WERI-Rb-1 (cell line): ENCODE results near the gene TMEM132C.
"Not testable (repeated sequence)": the region's sequence is repeated elsewhere in the genome, so short reads cannot be mapped to it uniquely, and the experiment has no call there.

Experiments
- DNase-seq: peaks from one replicate; pipeline ENCODE4 v3.0.0-alpha.2; 2020
- H3K27ac ChIP-seq: fragments of 250-450 bp; sonication (Bioruptor Pico); 2 replicates; pipeline ENCODE4 v1.5.1; 2020; ENCODE audit warnings: mild to moderate bottlenecking, moderate library complexity
- H3K27me3 ChIP-seq: fragments of 250-450 bp; sonication (Bioruptor Pico); 2 replicates; pipeline ENCODE4 v1.5.1; 2021; ENCODE audit warnings: mild to moderate bottlenecking, low read depth, moderate library complexity; ENCODE audit not compliant: insufficient read depth, severe bottlenecking
- H3K36me3 ChIP-seq: fragments of 250-450 bp; sonication (Bioruptor Pico); 2 replicates; pipeline ENCODE4 v1.5.1; 2020; ENCODE audit warnings: mild to moderate bottlenecking, moderate library complexity
- H3K4me3 ChIP-seq: 2 replicates; pipeline ENCODE4 v1.5.1; 2011; ENCODE audit warnings: low read depth, mild to moderate bottlenecking, control low read depth, low read length
- H3K9me3 ChIP-seq: fragments of 250-450 bp; sonication (Bioruptor Pico); 2 replicates; pipeline ENCODE4 v1.5.1; 2021; ENCODE audit warnings: mild to moderate bottlenecking, moderate library complexity; ENCODE audit not compliant: severe bottlenecking
- TF ChIP-seq, protein P1 (sequence below): IDR thresholded peaks from 2 replicates; pipeline ENCODE4 v1.5.1; 2011; ENCODE audit warnings: low read depth, mild to moderate bottlenecking, control low read depth, inconsistent platforms, low read length

TMEM132C gene

DNA sequence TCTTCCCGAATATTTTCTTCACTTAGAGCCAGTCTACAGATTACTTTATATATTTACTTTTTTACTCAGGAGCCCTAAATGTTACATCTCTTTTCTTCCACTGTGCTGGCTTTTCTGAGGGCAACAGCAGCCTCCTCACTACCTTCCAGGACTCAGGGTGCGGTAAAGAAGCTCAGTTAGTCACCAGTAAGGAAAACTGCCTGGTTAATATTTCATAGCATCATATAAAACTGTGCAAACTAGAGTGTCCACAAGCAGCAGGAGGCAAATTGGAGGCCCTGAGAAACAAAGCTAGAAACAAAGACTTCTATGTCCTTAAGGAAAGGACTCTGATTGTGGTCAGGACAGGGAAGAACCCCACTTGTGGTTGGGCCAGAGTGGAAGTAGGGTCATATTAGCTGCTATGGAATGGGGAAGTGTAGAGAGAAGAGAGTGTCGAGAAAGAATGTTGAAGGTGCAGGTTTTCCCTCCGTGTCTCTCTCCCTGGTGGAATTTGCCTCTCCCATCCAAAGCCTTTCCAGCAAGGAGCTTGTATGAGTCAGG lies 336.7 kb downstream of the TMEM132C start:
- TF ChIP-seq, protein P1, sequence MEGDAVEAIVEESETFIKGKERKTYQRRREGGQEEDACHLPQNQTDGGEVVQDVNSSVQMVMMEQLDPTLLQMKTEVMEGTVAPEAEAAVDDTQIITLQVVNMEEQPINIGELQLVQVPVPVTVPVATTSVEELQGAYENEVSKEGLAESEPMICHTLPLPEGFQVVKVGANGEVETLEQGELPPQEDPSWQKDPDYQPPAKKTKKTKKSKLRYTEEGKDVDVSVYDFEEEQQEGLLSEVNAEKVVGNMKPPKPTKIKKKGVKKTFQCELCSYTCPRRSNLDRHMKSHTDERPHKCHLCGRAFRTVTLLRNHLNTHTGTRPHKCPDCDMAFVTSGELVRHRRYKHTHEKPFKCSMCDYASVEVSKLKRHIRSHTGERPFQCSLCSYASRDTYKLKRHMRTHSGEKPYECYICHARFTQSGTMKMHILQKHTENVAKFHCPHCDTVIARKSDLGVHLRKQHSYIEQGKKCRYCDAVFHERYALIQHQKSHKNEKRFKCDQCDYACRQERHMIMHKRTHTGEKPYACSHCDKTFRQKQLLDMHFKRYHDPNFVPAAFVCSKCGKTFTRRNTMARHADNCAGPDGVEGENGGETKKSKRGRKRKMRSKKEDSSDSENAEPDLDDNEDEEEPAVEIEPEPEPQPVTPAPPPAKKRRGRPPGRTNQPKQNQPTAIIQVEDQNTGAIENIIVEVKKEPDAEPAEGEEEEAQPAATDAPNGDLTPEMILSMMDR, result no peak
- Histone ChIP-seq H3K36me3 (no peaks in the 10 kb centered on the region), H3K27ac (no peak overlapping the region), H3K27me3 (no peaks in the 10 kb centered on the region), H3K9me3 (no peaks in the 10 kb centered on the region), H3K4me3 (no peak overlapping the region)
- no peak for DNase-seq

DNA sequence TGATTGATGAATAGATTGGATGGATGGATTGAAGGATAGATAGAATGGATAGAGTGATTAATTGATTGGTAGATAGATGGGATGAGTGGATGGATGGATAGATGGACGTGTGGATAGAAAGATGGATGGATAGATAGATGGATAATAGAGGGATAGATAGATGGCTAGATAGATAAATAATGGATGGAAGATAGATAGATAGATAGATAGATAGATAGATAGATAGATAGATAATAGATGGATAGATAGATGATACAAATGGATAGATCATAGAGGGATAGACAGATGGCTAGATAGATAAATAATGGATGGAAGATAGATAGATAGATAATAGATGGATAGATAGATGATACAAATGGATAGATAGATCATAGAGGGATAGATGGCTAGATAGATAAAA lies 337.2 kb downstream of the TMEM132C start:
- not testable (repeated sequence) for DNase-seq

DNA sequence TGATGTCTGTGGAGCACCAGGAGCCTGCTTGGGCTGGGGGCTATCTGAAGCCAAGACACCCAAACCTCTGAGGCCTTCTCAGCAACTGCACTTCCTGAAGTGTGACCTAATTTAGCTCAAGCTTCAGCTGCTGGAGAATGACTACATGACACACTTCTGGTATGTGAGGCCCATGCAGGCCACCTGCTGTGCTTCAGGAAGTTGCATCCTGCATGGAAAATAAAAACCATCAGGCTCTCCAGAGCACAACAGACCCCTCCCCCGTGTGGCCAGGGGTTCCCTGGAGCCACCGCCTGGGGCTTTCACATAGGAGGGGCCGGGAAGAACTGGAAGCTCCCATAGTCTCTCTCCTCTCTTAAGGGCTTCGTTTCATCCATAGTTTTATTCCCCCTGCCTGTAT lies 339.1 kb downstream of the TMEM132C start:
- Histone ChIP-seq H3K9me3 (no peaks in the 10 kb centered on the region), H3K4me3 (no peak overlapping the region), H3K27ac (no peak overlapping the region), H3K36me3 (no peaks in the 10 kb centered on the region), H3K27me3 (no peaks in the 10 kb centered on the region)
- no peak for DNase-seq
- TF ChIP-seq, protein P1, result no peak

More for the DNA sequence above, 337.2 kb downstream of the TMEM132C start:
- H3K27ac ChIP-seq, H3K36me3 ChIP-seq, H3K27me3 ChIP-seq, H3K4me3 ChIP-seq, H3K9me3 ChIP-seq: not testable (repeated sequence)

DNA sequence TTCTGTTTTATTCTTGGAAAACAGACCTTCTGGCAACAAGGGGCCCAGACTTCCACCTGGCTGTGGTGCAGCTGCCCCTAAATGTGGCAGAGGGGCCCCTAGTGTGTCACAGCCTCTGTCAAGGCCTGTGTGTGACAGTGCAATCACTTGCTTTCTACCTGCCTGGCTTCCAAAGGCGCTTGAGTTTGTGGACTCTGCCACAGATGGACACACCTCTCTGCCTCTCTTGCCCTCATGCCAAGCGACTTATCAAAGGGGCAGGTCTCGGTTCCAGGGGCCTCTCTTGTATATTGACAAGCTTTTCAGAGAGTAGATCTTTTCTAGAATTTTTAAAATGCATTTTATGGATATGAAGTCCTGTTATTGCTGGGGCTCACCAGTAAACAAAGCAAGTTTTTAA lies 339.6 kb downstream of the TMEM132C start:
- no peak for DNase-seq
- no peak overlapping the region for H3K4me3 ChIP-seq
- no peaks in the 10 kb centered on the region for H3K36me3 ChIP-seq
- TF ChIP-seq, protein P1, result no peak
- no peaks in the 10 kb centered on the region for H3K9me3 ChIP-seq
- no peak overlapping the region for H3K27ac ChIP-seq
- H3K27me3 ChIP-seq, result no peaks in the 10 kb centered on the region

DNA sequence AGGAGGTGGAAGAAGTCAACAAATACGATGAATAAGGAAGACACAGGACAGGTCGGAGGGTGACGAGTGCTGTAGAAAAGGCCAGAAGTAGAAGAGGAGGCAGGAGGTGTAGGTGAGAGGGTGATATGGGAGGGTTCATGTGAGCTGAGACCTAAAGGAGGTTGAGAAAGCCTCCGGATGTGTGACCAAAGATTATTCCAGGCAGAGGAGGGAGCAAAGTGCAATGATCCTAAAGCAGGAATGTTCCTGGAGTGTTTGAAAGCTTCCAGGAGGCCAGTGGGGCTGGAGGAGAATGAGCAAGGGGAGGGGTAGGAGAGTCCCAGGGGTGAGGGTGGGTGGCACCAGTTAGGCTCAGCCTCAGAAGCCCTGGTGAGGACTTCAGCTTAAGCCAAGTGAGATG lies 340.0 kb downstream of the TMEM132C start:
- H3K4me3 ChIP-seq, result no peak overlapping the region
- TF ChIP-seq, protein P1, result no peak
- no peaks in the 10 kb centered on the region for H3K9me3 ChIP-seq
- H3K27ac ChIP-seq, result no peak overlapping the region
- no peak for DNase-seq
- no peaks in the 10 kb centered on the region for H3K36me3 ChIP-seq
- H3K27me3 ChIP-seq, result no peaks in the 10 kb centered on the region

DNA sequence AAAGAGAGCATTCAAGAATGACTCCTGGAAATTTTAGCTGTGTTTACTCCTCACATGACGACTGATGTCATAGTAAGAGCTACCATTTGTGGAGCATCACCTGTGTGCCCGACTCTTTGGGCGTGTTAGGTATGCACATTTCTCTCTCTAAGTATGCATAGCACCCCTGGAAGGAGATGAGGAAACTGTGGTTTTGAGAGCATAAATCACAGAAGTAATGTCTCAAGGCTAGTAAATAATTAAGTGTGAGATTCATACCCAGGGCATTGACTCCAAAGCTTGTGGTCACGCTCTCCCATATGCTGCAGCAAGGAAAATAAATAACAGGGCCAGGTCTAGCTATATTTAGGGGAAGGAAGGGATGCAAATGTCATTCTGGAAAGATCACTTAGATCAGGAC lies 340.7 kb downstream of the TMEM132C start:
- Histone ChIP-seq H3K4me3 (no peak overlapping the region), H3K36me3 (no peaks in the 10 kb centered on the region), H3K27ac (no peak overlapping the region), H3K9me3 (no peaks in the 10 kb centered on the region), H3K27me3 (no peaks in the 10 kb centered on the region)
- TF ChIP-seq, protein P1, result no peak
- no peak for DNase-seq
